ENCODE data around the gene SDCBP2. TPM values are rescaled to one million over a fixed set of nuclear protein-coding genes. Genes with fewer than 3 reads are reported as not detected.

The SDCBP2 gene
- polyA plus RNA-seq, 1 of the 3 experiments (the other 2 are of a cell fraction) = 3.0 TPM

DNA sequence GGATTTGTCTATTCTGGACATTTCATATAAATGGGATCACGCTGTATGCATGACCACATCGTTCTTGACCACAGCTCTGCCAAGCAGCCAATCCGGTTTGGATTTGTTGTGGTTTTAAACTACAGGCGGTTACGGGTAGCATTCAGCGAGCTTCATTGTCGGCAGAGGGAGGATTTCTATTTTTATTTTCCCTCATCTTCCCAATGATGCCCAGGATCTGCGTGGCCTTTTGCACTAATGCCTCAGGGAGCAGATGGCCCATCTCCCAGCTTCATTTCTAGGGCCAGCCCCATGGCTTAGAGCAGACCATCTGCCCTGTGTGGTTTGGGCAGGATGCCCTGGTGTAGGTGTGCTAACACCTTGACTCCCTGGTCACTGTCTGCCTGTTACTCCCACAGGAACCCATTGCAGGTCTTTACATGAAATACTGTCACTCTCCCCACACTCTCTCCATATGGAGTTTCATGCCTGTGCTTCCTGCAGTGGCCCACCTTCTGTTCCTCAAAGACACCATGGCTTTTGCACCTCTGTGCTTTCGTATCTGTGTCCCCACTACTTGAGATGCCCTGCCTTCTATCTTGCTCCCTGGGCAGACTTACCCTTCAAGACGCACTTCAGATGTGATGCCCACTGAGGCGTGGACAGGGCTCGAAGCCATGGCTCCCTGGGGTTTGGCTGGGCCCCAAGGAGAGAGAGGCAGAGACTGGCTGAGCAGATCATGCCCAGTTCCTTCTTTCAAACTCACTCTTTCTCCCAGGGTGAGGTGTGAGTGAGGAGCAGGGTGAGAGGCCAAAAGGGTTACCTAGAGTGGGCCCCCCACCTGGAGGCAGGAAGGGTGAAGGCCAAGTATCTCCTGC lies 26.0 kb downstream of the SDCBP2 start:
- Histone ChIP-seq H3K9me3 (no peaks in the 10 kb centered on the region), H3K79me2 (ENCODE audit: insufficient read depth) (no peaks in the 10 kb centered on the region), H2AFZ (ENCODE audit: low read depth) (no peak overlapping the region), H3K4me1 (ENCODE audit: control insufficient read depth in 1 of 2, insufficient read depth in 2 of 2, low read depth in 1 of 2, low read length in 1 of 2) (peaks cover 0 to 4% of the 10 kb centered on the region in 2 experiments; a peak in 1 of 4 replicates), H3K9me2 (no peaks in the 10 kb centered on the region), H3K4me3 (ENCODE audit: low read depth in 2 of 2, low read length in 1 of 2) (no peak overlapping the region), H4K20me1 (ENCODE audit: insufficient read depth) (no peaks in the 10 kb centered on the region), H3K27ac (ENCODE audit: low read depth in 2 of 2, low read length in 1 of 2) (no peak overlapping the region), H3K36me3 (replicated peaks in 1 of 2; ENCODE audit: control insufficient read depth in 1 of 2, insufficient read depth in 2 of 2, low read length in 1 of 2) (peaks cover 0 to 7% of the 10 kb centered on the region in 2 experiments), H3K27me3 (ENCODE audit: insufficient read depth) (no peaks in the 10 kb centered on the region), H3K9ac (no peak overlapping the region), H3K4me2 (no peak overlapping the region), H3F3A (replicated peaks; ENCODE audit: insufficient read depth) (no peaks in the 10 kb centered on the region)
- 87% methylated on average over 12 of the region's 12 CpGs for WGBS (ENCODE audit: low lambda C conversion rate)
- POLR2A ChIA-PET = no interaction called here
- CTCF ChIA-PET = interaction anchor here (1.7 kb wide), 1 partner anchor 10 kb away, joined by 8 read pairs; no protein-coding TSS in a partner anchor
- DNase-seq = no peak
- TF ChIP-seq, protein P1, sequence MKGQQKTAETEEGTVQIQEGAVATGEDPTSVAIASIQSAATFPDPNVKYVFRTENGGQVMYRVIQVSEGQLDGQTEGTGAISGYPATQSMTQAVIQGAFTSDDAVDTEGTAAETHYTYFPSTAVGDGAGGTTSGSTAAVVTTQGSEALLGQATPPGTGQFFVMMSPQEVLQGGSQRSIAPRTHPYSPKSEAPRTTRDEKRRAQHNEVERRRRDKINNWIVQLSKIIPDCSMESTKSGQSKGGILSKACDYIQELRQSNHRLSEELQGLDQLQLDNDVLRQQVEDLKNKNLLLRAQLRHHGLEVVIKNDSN (IDR thresholded peaks at IDR 0.05; ENCODE audit: borderline replicate concordance, low read depth) = no peak
- TF ChIP-seq, protein P2, sequence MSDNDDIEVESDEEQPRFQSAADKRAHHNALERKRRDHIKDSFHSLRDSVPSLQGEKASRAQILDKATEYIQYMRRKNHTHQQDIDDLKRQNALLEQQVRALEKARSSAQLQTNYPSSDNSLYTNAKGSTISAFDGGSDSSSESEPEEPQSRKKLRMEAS (IDR thresholded peaks at IDR 0.05; ENCODE audit: low read depth) = no peak
- no peak for TF ChIP-seq MEF2A (IDR thresholded peaks at IDR 0.05; ENCODE audit: borderline replicate concordance, low read depth)
- TF ChIP-seq GABPA (IDR thresholded peaks at IDR 0.05; ENCODE audit: low read depth) = no peak
- TF ChIP-seq, protein P3, sequence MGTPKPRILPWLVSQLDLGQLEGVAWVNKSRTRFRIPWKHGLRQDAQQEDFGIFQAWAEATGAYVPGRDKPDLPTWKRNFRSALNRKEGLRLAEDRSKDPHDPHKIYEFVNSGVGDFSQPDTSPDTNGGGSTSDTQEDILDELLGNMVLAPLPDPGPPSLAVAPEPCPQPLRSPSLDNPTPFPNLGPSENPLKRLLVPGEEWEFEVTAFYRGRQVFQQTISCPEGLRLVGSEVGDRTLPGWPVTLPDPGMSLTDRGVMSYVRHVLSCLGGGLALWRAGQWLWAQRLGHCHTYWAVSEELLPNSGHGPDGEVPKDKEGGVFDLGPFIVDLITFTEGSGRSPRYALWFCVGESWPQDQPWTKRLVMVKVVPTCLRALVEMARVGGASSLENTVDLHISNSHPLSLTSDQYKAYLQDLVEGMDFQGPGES (IDR thresholded peaks at IDR 0.05; ENCODE audit: low read depth, low read length) = no peak
- TF ChIP-seq RCOR1 (IDR thresholded peaks at IDR 0.05; ENCODE audit: low read length) = no peak
- TF ChIP-seq FOXM1 (IDR thresholded peaks at IDR 0.05; ENCODE audit: low read depth) = no peak
- TF ChIP-seq RAD21 (IDR thresholded peaks at IDR 0.05; ENCODE audit: low read length) = no peak
- no peak for TF ChIP-seq FOXJ3 (CRISPR knock-in tag; IDR thresholded peaks at IDR 0.05)
- TF ChIP-seq ELF1 (IDR thresholded peaks at IDR 0.05) = no peak
- TF ChIP-seq CHD2 (IDR thresholded peaks at IDR 0.05; ENCODE audit: low read length, partially characterized antibody) = no peak
- TF ChIP-seq SMC3 (IDR thresholded peaks at IDR 0.05; ENCODE audit: low read depth, low read length) = no peak
- TF ChIP-seq RXRA (IDR thresholded peaks at IDR 0.05; ENCODE audit: borderline replicate concordance, low read depth) = no peak
- TF ChIP-seq MXI1 (IDR thresholded peaks at IDR 0.05; ENCODE audit: low read depth, low read length) = no peak
- no peak for TF ChIP-seq EP300 (IDR thresholded peaks at IDR 0.05; ENCODE audit: borderline replicate concordance in 1 of 2, low read depth in 1 of 2, low read length in 1 of 2)
- TF ChIP-seq EZH2phosphoT487 (IDR thresholded peaks at IDR 0.05; ENCODE audit: borderline replicate concordance, low read depth) = no peak
- no peak for TF ChIP-seq FOSL2 (IDR thresholded peaks at IDR 0.05; ENCODE audit: borderline replicate concordance, low read depth)
- no peak for TF ChIP-seq RFX5 (IDR thresholded peaks at IDR 0.05; ENCODE audit: low read length)
- no peak for TF ChIP-seq YY1 (IDR thresholded peaks at IDR 0.05; ENCODE audit: low read depth)
- TF ChIP-seq, protein P4, sequence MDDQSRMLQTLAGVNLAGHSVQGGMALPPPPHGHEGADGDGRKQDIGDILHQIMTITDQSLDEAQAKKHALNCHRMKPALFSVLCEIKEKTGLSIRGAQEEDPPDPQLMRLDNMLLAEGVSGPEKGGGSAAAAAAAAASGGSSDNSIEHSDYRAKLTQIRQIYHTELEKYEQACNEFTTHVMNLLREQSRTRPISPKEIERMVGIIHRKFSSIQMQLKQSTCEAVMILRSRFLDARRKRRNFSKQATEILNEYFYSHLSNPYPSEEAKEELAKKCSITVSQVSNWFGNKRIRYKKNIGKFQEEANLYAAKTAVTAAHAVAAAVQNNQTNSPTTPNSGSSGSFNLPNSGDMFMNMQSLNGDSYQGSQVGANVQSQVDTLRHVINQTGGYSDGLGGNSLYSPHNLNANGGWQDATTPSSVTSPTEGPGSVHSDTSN (IDR thresholded peaks at IDR 0.05) = no peak
